WTC11 (cell line): Measurements from ENCODE around the gene EIF4G2. TPM values are rescaled to one million over a fixed set of nuclear protein-coding genes. Genes with fewer than 3 reads are reported as not detected.

ENCODE experiments used
- ATAC-seq: fragments of 200-7000 bp; cut with Tn5 transposase; 2 replicates; pipeline ENCODE4 v1.10.0; 2021; ENCODE audit warnings: mild to moderate bottlenecking, moderate library complexity
- CTCF ChIA-PET: fragments of 300-600 bp; sonication (Branson Sonifier 250); formaldehyde crosslinking; loops from one replicate; lab custom pipeline; 2021; ENCODE audit warnings: antibody characterized with exemption; lab: Charles Lee
- POLR2A ChIA-PET: fragments of 350-600 bp; sonication (Branson Sonifier 250); formaldehyde crosslinking; loops from one replicate; lab custom pipeline; 2021; ENCODE audit warnings: antibody characterized with exemption; lab: Charles Lee
- DNase-seq: peaks from one replicate; pipeline ENCODE4 v3.0.0; 2021; ENCODE audit warnings: low spot score
- H3K27ac Mint-ChIP-seq: 2 replicates; pipeline ENCODE4 v1.8.0; 2021; ENCODE audit warnings: mixed read lengths
- H3K27me3 Mint-ChIP-seq: 2 replicates; pipeline ENCODE4 v1.8.0; 2021; ENCODE audit warnings: low read depth, mild to moderate bottlenecking, moderate library complexity, mixed read lengths
- H3K36me3 Mint-ChIP-seq: 2 replicates; pipeline ENCODE4 v1.8.0; 2021; ENCODE audit warnings: mixed read lengths
- H3K4me1 Mint-ChIP-seq: 2 replicates; pipeline ENCODE4 v1.8.0; 2022; ENCODE audit warnings: mixed read lengths
- H3K4me3 Mint-ChIP-seq: 2 replicates; pipeline ENCODE4 v1.8.0; 2021; ENCODE audit warnings: mild to moderate bottlenecking, moderate library complexity, mixed read lengths
- H3K9me3 Mint-ChIP-seq: 2 replicates; pipeline ENCODE4 v1.8.0; 2021; ENCODE audit warnings: mixed read lengths
- ARID4B ChIP-seq: sonication (generic); formaldehyde crosslinking; IDR thresholded peaks from 2 replicates; pipeline ENCODE4 v1.8.0; 2023; ENCODE audit warnings: missing genetic modification reagents, mild to moderate bottlenecking, borderline replicate concordance
- ATF2 ChIP-seq: sonication (generic); formaldehyde crosslinking; IDR thresholded peaks from 2 replicates; pipeline ENCODE4 v1.8.1; 2022; ENCODE audit warnings: low read depth, missing genetic modification reagents, borderline replicate concordance
- E2F5 ChIP-seq: sonication (generic); formaldehyde crosslinking; IDR thresholded peaks from 2 replicates; pipeline ENCODE4 v1.8.1; 2022; ENCODE audit warnings: mild to moderate bottlenecking, moderate library complexity, missing genetic modification reagents
- FOXP4 ChIP-seq: sonication (generic); formaldehyde crosslinking; IDR thresholded peaks from 2 replicates; pipeline ENCODE4 v1.8.0; 2022; ENCODE audit warnings: mild to moderate bottlenecking, missing genetic modification reagents
- GABPB1 ChIP-seq: sonication (generic); formaldehyde crosslinking; IDR thresholded peaks from 2 replicates; pipeline ENCODE4 v1.8.1; 2023; ENCODE audit warnings: mild to moderate bottlenecking, missing genetic modification reagents
- GTF2I ChIP-seq: fragments of 250-450 bp; sonication (Bioruptor Pico); conservative IDR thresholded peaks from 2 replicates; pipeline ENCODE4 v1.4.0; 2021; ENCODE audit warnings: mild to moderate bottlenecking
- IRF2 ChIP-seq: sonication (generic); formaldehyde crosslinking; IDR thresholded peaks from 2 replicates; pipeline ENCODE4 v1.8.0; 2022; ENCODE audit warnings: low read depth, missing genetic modification reagents, borderline replicate concordance
- MAX ChIP-seq: sonication (generic); formaldehyde crosslinking; IDR thresholded peaks from 2 replicates; pipeline ENCODE4 v1.8.0; 2022; ENCODE audit warnings: mild to moderate bottlenecking, missing genetic modification reagents
- MXD4 ChIP-seq: fragments of 250-450 bp; sonication (Bioruptor Pico); IDR thresholded peaks from 2 replicates; pipeline ENCODE4 v1.8.0; 2021; ENCODE audit warnings: mild to moderate bottlenecking, moderate library complexity, borderline replicate concordance
- NR3C1 ChIP-seq: sonication (generic); formaldehyde crosslinking; conservative IDR thresholded peaks from 2 replicates; pipeline ENCODE4 v1.8.1; 2023; ENCODE audit warnings: low read depth, mild to moderate bottlenecking, missing genetic modification reagents
- SMAD4 ChIP-seq: sonication (generic); formaldehyde crosslinking; IDR thresholded peaks from 2 replicates; pipeline ENCODE4 v1.8.0; 2022; ENCODE audit warnings: mild to moderate bottlenecking, missing genetic modification reagents
- TP53 ChIP-seq: sonication (generic); formaldehyde crosslinking; IDR thresholded peaks from 2 replicates; pipeline ENCODE4 v1.8.1; 2023; ENCODE audit warnings: mild to moderate bottlenecking, missing genetic modification reagents
- USF1 ChIP-seq: sonication (generic); formaldehyde crosslinking; IDR thresholded peaks from 2 replicates; pipeline ENCODE4 v1.8.0; 2022; ENCODE audit warnings: mild to moderate bottlenecking, missing genetic modification reagents
- ZMAT4 ChIP-seq: fragments of 250-450 bp; sonication (Bioruptor Pico); IDR thresholded peaks from 2 replicates; pipeline ENCODE4 v1.9.0; 2021; ENCODE audit warnings: mild to moderate bottlenecking
- ZNF263 ChIP-seq: sonication (generic); formaldehyde crosslinking; IDR thresholded peaks from 2 replicates; pipeline ENCODE4 v1.8.1; 2022; ENCODE audit warnings: low read depth, mild to moderate bottlenecking, moderate library complexity, missing genetic modification reagents
- ZNF425 ChIP-seq: fragments of 250-450 bp; sonication (Bioruptor Pico); conservative IDR thresholded peaks from 2 replicates; pipeline ENCODE4 v1.9.0; 2021; ENCODE audit warnings: mild to moderate bottlenecking
- total RNA-seq: library from RNA; stranded (reverse); gene quantifications from 3 replicates; pipeline ENCODE4 v1.2.3, GENCODE V29; 2021

The EIF4G2 gene
- total RNA-seq, 1 experiment from 2014 or later, result 906 TPM

GRCh38 chr11:10798330-10798928, 10.3 kb downstream of the EIF4G2 start:
- TF ChIP-seq USF1 (CRISPR knock-in tag) (no peak), E2F5 (CRISPR knock-in tag) (no peak), NR3C1 (CRISPR knock-in tag) (no peak), GABPB1 (CRISPR knock-in tag) (no peak), FOXP4 (CRISPR knock-in tag) (no peak), ZNF263 (no peak), GTF2I (CRISPR knock-in tag) (no peak), ZMAT4 (CRISPR knock-in tag) (no peak), TP53 (CRISPR knock-in tag) (no peak), IRF2 (CRISPR knock-in tag) (no peak), ARID4B (CRISPR knock-in tag) (no peak), MXD4 (CRISPR knock-in tag) (no peak), ATF2 (CRISPR knock-in tag) (no peak), MAX (CRISPR knock-in tag) (no peak), SMAD4 (CRISPR knock-in tag) (no peak), ZNF425 (no peak)
- POLR2A ChIA-PET, result interaction anchor here (1.0 to 1.8 kb wide), 2 partner anchors 11 to 60 kb away, joined by 3 to 12 read pairs; partner anchors contain the start of genes EIF4G2 and ZBED5
- H3K27ac Mint-ChIP-seq, result no peak overlapping the region; the same call in 1 of the 2 replicates
- no peak overlapping the region for H3K4me3 Mint-ChIP-seq
- CTCF ChIA-PET, result interaction anchor here (1.2 to 1.7 kb wide), 2 partner anchors 28 to 230 kb away, joined by 4 read pairs; no protein-coding TSS in a partner anchor
- no peaks in the 10 kb centered on the region for H3K9me3 Mint-ChIP-seq
- H3K36me3 Mint-ChIP-seq, result peaks cover 72% of the 10 kb centered on the region
- ATAC-seq (no peak), DNase-seq (no peak)
- no peaks in the 10 kb centered on the region for H3K4me1 Mint-ChIP-seq
- no peaks in the 10 kb centered on the region for H3K27me3 Mint-ChIP-seq
